HG02759 (cell line): ENCODE results near the gene C6orf136.
A peak's percentile ranks its signal among the peaks of the same experiment; 100 is the strongest.
"Not testable (repeated sequence)": the region's sequence is repeated elsewhere in the genome, so short reads cannot be mapped to it uniquely, and the experiment has no call there.

Experiments used
- ATAC-seq: cut with Tn5 transposase; IDR thresholded peaks from one replicate; pipeline ENCODE4 v1.9.1; 2021; ENCODE audit warnings: mild to moderate bottlenecking, moderate library complexity; ENCODE audit not compliant: unreplicated experiment

The C6orf136 gene

GRCh38 chr6:30646450-30647241 lies at the start of gene C6orf136:
Gene C6orf136 (plus strand): TSS chr6:30647133. CDS start chr6:30647232, 99 bp downstream.
- peak; percentile 65 for ATAC-seq

GRCh38 chr6:30597315-30598144 lies 49.4 kb upstream of the C6orf136 start:
- ATAC-seq, result not testable (repeated sequence)

DNA sequence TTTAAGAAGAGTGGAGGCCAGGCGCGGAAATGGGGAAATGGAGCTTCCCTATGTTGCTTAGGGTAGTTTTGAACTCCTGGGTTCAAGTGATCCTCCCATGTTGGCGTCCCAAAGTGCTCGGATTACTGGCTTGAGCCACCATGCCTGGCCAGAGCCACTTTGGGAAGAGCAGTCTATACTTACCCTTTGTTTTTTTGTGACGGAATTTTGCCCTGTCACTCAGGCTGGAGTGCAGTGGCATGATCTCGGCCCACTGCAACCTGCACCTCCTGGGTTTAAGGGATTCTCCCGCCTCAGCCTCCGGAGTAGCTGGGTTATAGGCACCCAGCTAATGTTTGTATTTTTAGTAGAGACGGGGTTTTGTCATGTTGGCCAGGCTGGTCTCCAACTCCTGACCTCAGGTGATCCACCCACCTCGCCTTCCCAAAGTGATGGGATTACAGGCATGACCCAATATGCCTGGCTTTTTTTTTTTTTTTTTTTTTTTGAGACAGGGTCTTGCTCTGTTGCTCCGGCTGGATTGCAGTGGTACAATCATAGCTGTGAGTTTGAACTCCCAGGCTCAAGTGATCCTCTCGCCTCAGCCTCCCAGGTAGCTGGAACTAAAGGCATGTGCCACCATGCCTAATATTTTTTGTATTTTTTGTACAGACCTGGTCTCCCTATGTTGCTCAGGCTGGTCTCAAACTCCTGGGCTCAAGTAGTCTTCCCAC lies 47.9 kb upstream of the C6orf136 start:
- no peak for ATAC-seq

DNA sequence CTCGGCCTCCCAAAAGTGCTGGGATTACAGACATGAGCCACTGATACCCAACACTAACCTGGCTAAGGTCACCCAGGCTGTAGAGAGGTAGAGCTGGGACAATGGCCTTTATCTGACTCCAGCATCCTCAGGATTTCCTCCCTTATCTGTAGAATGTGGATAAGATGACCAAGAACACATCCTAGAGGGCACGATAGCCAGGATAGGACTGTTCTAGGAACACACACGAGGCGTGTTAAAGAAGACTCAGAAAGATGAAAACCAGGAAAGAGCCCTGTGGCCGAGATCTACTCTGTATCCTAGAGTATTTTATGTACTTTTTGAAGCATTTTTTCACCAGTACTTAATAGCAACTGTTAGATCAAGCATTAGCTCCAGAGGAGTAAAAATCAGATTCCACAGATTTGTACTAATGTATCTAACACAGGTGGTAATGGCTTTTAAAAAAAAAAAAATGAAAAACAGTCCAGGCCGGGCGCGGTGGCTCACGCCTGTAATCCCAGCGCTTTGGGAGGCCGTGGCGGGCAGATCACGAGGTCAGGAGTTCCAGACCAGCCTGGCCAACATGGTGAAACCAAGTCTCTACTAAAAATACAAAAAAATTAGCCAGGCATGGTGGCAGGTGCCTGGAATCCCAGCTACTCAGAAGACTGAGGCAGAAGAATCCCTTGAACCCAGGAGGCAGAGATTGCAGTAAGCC lies 47.2 kb upstream of the C6orf136 start:
- no peak for ATAC-seq

DNA sequence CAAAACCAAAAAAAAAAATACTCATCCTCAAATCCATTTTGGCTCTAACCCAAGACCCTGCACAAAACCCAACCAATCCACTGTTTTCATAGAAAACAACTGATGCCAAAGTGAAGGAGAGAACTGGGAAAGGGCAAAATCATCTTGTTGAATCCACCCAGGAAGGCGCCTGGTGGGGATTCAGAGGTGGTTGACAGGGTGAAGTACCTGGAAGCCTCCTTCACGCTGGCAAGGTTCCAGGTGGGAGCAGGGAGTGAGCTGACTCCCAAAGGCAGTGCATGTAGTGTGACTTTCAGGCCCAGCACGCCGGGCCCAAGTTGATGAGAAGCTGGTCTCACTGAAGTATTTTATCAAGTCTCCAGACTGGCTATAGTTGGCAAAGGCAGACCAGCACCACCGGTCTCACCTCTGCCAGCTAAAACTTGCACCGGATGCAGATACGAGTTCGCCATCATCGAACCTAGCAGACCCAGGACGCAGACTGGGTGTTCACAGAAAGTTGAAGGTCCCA lies 46.4 kb upstream of the C6orf136 start:
- ATAC-seq, result no peak

- ATAC-seq, result no peak
Observed at GRCh38 chr6:30601436-30601814, 45.5 kb upstream of the C6orf136 start.

GRCh38 chr6:30601815-30602641 lies 44.9 kb upstream of the C6orf136 start:
- ATAC-seq, result no peak

- ATAC-seq, result no peak
Observed at GRCh38 chr6:30603961-30604360, 43.0 kb upstream of the C6orf136 start.

DNA sequence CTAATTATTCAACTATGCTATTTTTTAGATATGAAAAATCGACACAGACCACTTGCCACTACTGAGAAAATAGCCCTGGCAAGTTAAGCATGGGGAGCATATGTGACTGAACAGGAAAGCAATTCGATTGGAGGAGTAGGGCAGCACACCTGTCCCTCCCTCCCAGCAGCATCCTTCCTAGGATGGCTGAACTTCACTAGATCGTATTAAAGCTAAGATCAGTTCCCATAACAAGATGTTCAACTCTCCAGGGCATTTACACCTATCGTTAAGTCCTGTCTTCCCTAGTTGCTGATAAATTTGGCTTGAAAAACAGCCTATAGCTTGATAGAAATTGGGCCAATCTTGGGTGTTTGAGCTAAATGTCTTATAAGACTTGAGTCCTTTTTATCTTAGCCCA lies 36.9 kb upstream of the C6orf136 start:
- ATAC-seq, result no peak

GRCh38 chr6:30611150-30611855 lies 35.6 kb upstream of the C6orf136 start:
- ATAC-seq, result no peak

DNA sequence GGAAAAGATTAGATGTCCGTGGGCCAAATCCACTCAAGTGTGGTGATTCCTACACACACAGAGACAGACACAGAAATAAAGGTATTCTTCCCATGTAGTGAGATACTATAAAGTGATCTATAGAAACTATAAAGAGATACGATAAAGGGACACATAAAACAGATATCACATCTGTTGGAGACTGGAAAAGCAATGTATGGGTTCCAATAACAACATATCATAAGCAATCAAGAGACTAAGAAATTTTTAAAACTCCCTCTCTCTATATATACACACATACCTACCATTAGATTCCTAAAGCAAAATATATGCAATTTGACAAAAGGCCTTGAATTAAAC lies 35.1 kb upstream of the C6orf136 start:
- ATAC-seq, result no peak

DNA sequence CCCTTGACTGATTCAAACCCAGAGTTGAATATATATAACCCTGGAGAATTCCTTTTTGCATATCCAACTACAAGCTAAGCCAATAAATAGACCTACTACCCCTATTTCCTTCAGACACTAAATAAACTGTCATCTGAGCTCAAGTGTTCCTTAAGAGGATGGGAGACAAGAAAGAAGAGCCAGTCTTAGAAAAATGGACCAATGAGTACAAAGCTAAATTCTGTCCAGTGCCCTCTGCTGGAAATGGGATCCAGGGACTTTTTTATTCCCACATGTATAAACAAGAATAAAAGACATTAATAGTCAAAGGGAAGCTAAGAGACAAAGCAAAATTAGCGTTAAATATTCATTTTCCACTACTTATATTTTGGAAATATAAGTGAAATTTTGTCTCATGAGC lies 34.7 kb upstream of the C6orf136 start:
- ATAC-seq, result no peak

- no peak for ATAC-seq
Observed at GRCh38 chr6:30612687-30613248, 34.2 kb upstream of the C6orf136 start.

- ATAC-seq, result no peak
Observed at GRCh38 chr6:30613251-30614043, 33.5 kb upstream of the C6orf136 start.

- ATAC-seq, result no peak
Observed at GRCh38 chr6:30614044-30614842, 32.7 kb upstream of the C6orf136 start.

DNA sequence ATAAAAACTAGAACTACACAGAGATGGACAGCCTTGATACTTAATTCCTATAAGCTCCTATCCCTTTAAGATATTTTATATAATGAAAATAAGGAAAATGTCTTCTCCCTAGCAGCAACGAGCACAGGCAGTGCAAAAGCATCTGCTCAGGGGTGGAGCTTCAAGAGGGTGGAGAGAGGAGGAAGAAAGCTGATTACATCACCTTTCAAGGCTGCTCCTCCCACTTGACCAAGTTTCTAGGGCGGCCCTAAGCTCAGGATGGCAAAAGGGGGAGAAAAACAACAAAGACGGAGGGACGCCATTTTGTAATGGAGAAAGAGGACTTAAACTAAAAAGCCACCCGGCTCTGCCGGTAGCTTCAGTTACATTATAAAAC lies 32.1 kb upstream of the C6orf136 start:
- peak; percentile 33 for ATAC-seq

DNA sequence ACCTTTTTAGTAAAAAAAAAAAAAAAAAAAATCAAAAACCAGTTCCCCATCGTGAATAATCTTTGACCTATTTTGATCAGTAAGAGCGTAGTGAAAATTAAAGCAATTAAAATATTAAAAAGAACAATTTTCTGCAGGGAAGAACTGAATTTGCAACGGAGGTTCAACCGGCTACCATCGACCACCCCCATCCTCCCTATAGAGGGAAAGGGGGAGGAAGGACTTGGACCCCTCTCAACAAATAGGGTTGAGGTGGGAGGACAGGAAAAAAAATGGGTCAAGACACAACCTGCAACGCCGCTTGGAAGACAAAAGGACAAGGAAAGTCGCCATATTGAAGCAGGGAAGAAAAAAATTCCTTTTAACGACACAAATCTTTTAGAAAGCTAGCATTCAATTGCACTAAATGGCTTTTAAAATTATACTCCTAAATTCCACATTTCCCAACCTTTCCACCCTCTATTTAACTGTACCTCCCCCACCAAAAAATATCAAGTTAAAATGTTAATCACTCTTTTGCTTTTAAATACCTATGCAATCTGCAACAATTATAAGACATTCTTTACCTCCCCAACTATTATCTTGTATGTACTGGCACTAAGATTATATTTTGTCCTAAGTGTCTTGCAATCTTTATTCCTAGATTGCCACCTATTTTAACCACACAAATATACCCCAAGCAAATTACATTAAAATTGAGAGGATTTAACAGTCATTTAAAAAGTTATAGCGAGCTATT lies 31.5 kb upstream of the C6orf136 start:
- no peak for ATAC-seq
